CD8-positive, alpha-beta memory T cell (primary cell): ENCODE measurements around the gene DUOX2. TPM values are rescaled to one million over a fixed set of nuclear protein-coding genes. Genes with fewer than 3 reads are reported as not detected.
A peak's percentile ranks its signal among the peaks of the same experiment; 100 is the strongest.

Experiments used
- CTCF ChIA-PET: fragments of 350-600 bp; sonication (Branson Sonifier 250); formaldehyde crosslinking; loops from one replicate; lab custom pipeline; 2021; ENCODE audit warnings: antibody characterized with exemption; lab: Charles Lee
- POLR2A ChIA-PET: fragments of 350-600 bp; sonication (Branson Sonifier 250); formaldehyde crosslinking; loops from one replicate; lab custom pipeline; 2021; ENCODE audit warnings: antibody characterized with exemption; lab: Charles Lee
- DNase-seq, 5 donors: peaks; one replicate each; pipeline versions ENCODE4 v3.0.0 to v3.0.0-alpha.2; 2020 to 2022; ENCODE audit warnings: mixed read lengths in 1 of 5
- H3K27ac ChIP-seq: one replicate; pipeline ENCODE4 v1.7.0; 2013; ENCODE audit warnings: low read depth, mild to moderate bottlenecking, low read length, moderate library complexity
- H3K27me3 ChIP-seq: 2 replicates; pipeline ENCODE4 v1.7.0; 2013; ENCODE audit warnings: low read length, mild to moderate bottlenecking; ENCODE audit not compliant: insufficient read depth, poor library complexity, severe bottlenecking
- H3K36me3 ChIP-seq: 2 replicates; pipeline ENCODE4 v1.7.0; 2013; ENCODE audit warnings: mild to moderate bottlenecking, low read length, moderate library complexity; ENCODE audit not compliant: insufficient read depth
- H3K4me1 ChIP-seq: 2 replicates; pipeline ENCODE4 v1.7.0; 2013; ENCODE audit warnings: mild to moderate bottlenecking, low read length, moderate library complexity; ENCODE audit not compliant: insufficient read depth
- H3K4me3 ChIP-seq: 2 replicates; pipeline ENCODE4 v1.7.0; 2013; ENCODE audit warnings: mild to moderate bottlenecking, low read length
- H3K9me3 ChIP-seq: 2 replicates; pipeline ENCODE4 v1.7.0; 2013; ENCODE audit warnings: mild to moderate bottlenecking, low read length
- H3K27ac Mint-ChIP-seq, 8 donors: one replicate each; pipeline ENCODE4 v1.8.0; 2020 to 2021; ENCODE audit warnings: mixed read lengths in 8 of 8, mild to moderate bottlenecking in 6 of 8, inconsistent platforms in 3 of 8, moderate library complexity in 3 of 8
- H3K27me3 Mint-ChIP-seq, 2 donors: one replicate each; pipeline ENCODE4 v1.8.0; 2020 to 2021; ENCODE audit warnings: mixed read lengths in 2 of 2, mild to moderate bottlenecking in 1 of 2, moderate library complexity in 1 of 2
- H3K36me3 Mint-ChIP-seq, 3 donors: one replicate each; pipeline ENCODE4 v1.8.0; 2020 to 2021; ENCODE audit warnings: mixed read lengths in 3 of 3, inconsistent platforms in 1 of 3, mild to moderate bottlenecking in 1 of 3
- H3K4me1 Mint-ChIP-seq, 3 donors: one replicate each; pipeline ENCODE4 v1.8.0; 2020 to 2021; ENCODE audit warnings: mixed read lengths in 3 of 3, inconsistent platforms in 1 of 3, mild to moderate bottlenecking in 1 of 3
- H3K4me3 Mint-ChIP-seq, 7 donors: one replicate each; pipeline ENCODE4 v1.8.0; 2020 to 2021; ENCODE audit warnings: mixed read lengths in 7 of 7, mild to moderate bottlenecking in 6 of 7, moderate library complexity in 4 of 7, inconsistent platforms in 2 of 7
- H3K9me3 Mint-ChIP-seq, 5 donors: one replicate each; pipeline ENCODE4 v1.8.0; 2020 to 2022; ENCODE audit warnings: mixed read lengths in 5 of 5, mild to moderate bottlenecking in 3 of 5, moderate library complexity in 2 of 5, inconsistent platforms in 1 of 5
- polyA plus RNA-seq: library from polyadenylated mRNA; unstranded; fragments of 300-500 nt; fragmentation: Illumina TruSeq; gene quantifications from one replicate; pipeline ENCODE4 v1.2.3, GENCODE V29; 2021
- total RNA-seq, 2 experiments: library from RNA; stranded (reverse); gene quantifications; one replicate each; pipeline ENCODE4 v1.2.3, GENCODE V29; 2021

The DUOX2 gene
- total and polyA plus RNA-seq, 3 experiments from 2014 or later, result not detected

GRCh38 chr15:45116482-45117307 is 2.7 kb upstream of the DUOX2 start:
- Histone ChIP-seq H3K9me3 (no peaks in the 10 kb centered on the region), H3K36me3 (no peaks in the 10 kb centered on the region), H3K27ac (no peak overlapping the region), H3K27me3 (peaks cover 60% of the 10 kb centered on the region), H3K4me1 (peaks cover 41% of the 10 kb centered on the region), H3K4me3 (no peak overlapping the region)
- peak overlapping the region in 1 of 8 donors; percentile 57 for H3K27ac Mint-ChIP-seq
- DNase-seq, result peak in 1 of 5 donors; percentile 45
- H3K36me3 Mint-ChIP-seq, result peaks cover 0 to 2% (median 0%) of the 10 kb centered on the region in 3 donors
- H3K9me3 Mint-ChIP-seq, result no peaks in the 10 kb centered on the region
- H3K4me1 Mint-ChIP-seq, result peaks cover 31 to 59% (median 46%) of the 10 kb centered on the region in 3 donors
- ChIA-PET CTCF (interaction anchor here (0.8 to 1.2 kb wide), 2 partner anchors 8 to 263 kb away, joined by 3 read pairs; no protein-coding TSS in a partner anchor), POLR2A (no interaction called here)
- H3K27me3 Mint-ChIP-seq, result peaks cover 47 to 86% of the 10 kb centered on the region in 2 donors
- H3K4me3 Mint-ChIP-seq, result peak overlapping the region; percentile 27 to 86 (median 48)

- DNase-seq, result no peak
- ChIA-PET CTCF (interaction anchor here (0.8 to 1.2 kb wide), 2 partner anchors 9 to 262 kb away, joined by 3 read pairs; no protein-coding TSS in a partner anchor), POLR2A (no interaction called here)
- Histone ChIP-seq H3K36me3 (no peaks in the 10 kb centered on the region), H3K4me3 (no peak overlapping the region), H3K27ac (no peak overlapping the region), H3K4me1 (peaks cover 41% of the 10 kb centered on the region), H3K9me3 (no peaks in the 10 kb centered on the region), H3K27me3 (peaks cover 60% of the 10 kb centered on the region)
- H3K27ac Mint-ChIP-seq, result peak overlapping the region in 2 of 8 donors; percentile 10 to 38
- peaks cover 31 to 59% (median 46%) of the 10 kb centered on the region in 3 donors for H3K4me1 Mint-ChIP-seq
- H3K4me3 Mint-ChIP-seq, result peak overlapping the region in 5 of 7 donors; percentile 27 to 60 (median 57)
- H3K36me3 Mint-ChIP-seq, result peaks cover 0 to 2% (median 0%) of the 10 kb centered on the region in 3 donors
- peaks cover 45 to 83% of the 10 kb centered on the region in 2 donors for H3K27me3 Mint-ChIP-seq
- no peaks in the 10 kb centered on the region for H3K9me3 Mint-ChIP-seq
These were observed 2.1 kb upstream of the DUOX2 start for GRCh38 chr15:45116006-45116481.

DNA sequence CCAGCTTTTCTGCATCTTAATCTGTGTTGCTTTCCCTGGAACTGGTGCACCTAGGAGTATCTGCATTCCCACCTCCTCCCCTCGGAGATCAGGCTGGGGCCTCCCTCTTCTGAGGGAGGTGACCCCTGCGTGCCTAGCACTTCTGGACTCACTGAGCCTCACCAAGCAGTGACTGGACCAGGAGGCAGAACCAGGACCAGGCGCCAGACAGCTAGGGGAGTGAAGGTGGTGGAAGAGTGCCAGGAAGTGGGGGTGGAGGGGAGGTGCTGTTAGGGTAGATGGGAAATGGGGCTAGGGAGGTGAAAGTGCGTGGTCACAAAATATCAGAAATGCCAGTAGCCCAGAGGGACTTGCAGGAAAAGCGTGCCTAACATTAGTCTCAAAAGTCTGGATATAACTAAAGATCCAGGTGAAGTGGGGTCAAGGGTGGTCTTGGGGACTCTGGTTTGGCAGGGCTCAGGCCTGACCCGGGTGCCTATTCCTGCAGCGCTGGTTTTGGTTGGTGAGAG is 1.4 kb upstream of the DUOX2 start:
- H3K9me3 Mint-ChIP-seq, result no peaks in the 10 kb centered on the region
- CTCF ChIA-PET, result interaction anchor here (1.5 kb wide), 1 partner anchor 8 kb away, joined by 4 read pairs; no protein-coding TSS in a partner anchor
- Histone ChIP-seq H3K4me3 (no peak overlapping the region), H3K27me3 (peaks cover 60% of the 10 kb centered on the region), H3K27ac (no peak overlapping the region), H3K36me3 (no peaks in the 10 kb centered on the region), H3K9me3 (no peaks in the 10 kb centered on the region), H3K4me1 (peaks cover 41% of the 10 kb centered on the region)
- peaks cover 0 to 2% (median 0%) of the 10 kb centered on the region in 3 donors for H3K36me3 Mint-ChIP-seq
- H3K4me3 Mint-ChIP-seq, result peak overlapping the region in 2 of 7 donors; percentile 15 to 65
- H3K4me1 Mint-ChIP-seq, result peaks cover 31 to 62% (median 46%) of the 10 kb centered on the region in 3 donors
- peaks cover 48 to 81% of the 10 kb centered on the region in 2 donors for H3K27me3 Mint-ChIP-seq
- DNase-seq, result no peak
- H3K27ac Mint-ChIP-seq, result peak overlapping the region in 1 of 8 donors; percentile 10
- POLR2A ChIA-PET, result no interaction called here

DNA sequence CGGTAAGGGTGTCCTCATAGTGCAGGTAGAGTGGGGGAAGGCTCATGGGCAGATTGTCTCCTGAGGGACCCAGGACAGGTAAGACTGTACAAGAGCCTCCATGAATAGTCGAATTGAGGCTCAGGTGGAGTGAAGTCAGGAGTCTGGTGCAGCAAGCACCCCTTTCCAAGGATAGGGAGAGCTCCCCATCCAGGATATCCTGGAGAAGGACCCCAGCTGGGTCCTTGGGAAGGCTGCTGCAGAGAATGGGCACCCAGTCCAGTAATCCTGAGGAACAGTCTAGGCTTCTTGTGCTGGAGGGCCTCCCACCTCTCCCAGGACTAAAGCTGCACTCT is 746 bp upstream of the DUOX2 start:
- Mint-ChIP-seq H3K27me3 (peaks cover 53 to 83% of the 10 kb centered on the region in 2 donors), H3K4me1 (peaks cover 31 to 63% (median 46%) of the 10 kb centered on the region in 3 donors), H3K4me3 (peak overlapping the region in 2 of 7 donors; percentile 37 to 59), H3K9me3 (no peaks in the 10 kb centered on the region), H3K27ac (no peak overlapping the region), H3K36me3 (peaks cover 0 to 2% (median 0%) of the 10 kb centered on the region in 3 donors)
- H3K9me3 ChIP-seq, result no peaks in the 10 kb centered on the region
- H3K36me3 ChIP-seq, result no peaks in the 10 kb centered on the region
- H3K27me3 ChIP-seq, result peaks cover 60% of the 10 kb centered on the region
- ChIA-PET POLR2A (no interaction called here), CTCF (interaction anchor here (1.5 kb wide), 1 partner anchor 9 kb away, joined by 4 read pairs; no protein-coding TSS in a partner anchor)
- H3K4me1 ChIP-seq, result peaks cover 41% of the 10 kb centered on the region
- no peak overlapping the region for H3K27ac ChIP-seq
- DNase-seq, result no peak
- H3K4me3 ChIP-seq, result no peak overlapping the region

DNA sequence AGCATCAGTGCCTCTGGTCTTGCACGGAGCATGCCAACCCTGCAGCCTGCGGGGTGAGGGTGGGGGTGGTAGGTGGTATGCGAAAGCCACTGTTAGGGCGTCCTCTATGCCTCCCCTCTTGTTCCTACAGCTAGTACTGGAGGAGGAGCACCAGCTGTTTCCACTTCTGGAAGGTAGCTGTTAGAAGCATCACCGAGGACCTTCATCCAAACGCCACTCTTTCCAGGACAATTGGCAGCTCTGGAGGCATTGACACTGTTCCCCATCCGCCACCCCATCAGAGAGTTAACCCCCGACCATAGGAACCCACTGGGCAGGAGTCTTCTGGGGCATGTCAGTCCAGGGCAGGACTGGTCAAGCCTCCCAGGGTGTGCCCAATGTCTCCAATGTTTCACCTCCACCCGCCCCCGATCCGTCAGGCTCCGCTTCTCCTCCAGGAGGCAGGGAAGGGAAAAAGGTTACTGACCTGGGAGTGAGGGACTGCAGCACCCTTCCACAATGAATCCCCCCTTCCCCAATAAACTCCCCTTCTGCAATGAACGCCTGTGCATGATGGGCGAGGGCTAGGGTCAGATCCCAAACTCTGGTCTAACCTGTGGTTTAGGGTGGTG is 487 bp downstream of the DUOX2 start:
- H3K9me3 ChIP-seq, result no peaks in the 10 kb centered on the region
- H3K4me1 ChIP-seq, result peaks cover 41% of the 10 kb centered on the region
- Mint-ChIP-seq H3K4me3 (peak overlapping the region in 4 of 7 donors; percentile 37 to 65 (median 53)), H3K36me3 (peaks cover 0 to 2% (median 0%) of the 10 kb centered on the region in 3 donors), H3K27ac (peak overlapping the region in 1 of 8 donors; percentile 31), H3K27me3 (peaks cover 57 to 86% of the 10 kb centered on the region in 2 donors), H3K4me1 (peaks cover 31 to 63% (median 46%) of the 10 kb centered on the region in 3 donors), H3K9me3 (no peaks in the 10 kb centered on the region)
- CTCF ChIA-PET, result no interaction called here
- H3K36me3 ChIP-seq, result no peaks in the 10 kb centered on the region
- H3K27me3 ChIP-seq, result peaks cover 63% of the 10 kb centered on the region
- POLR2A ChIA-PET, result no interaction called here
- no peak for DNase-seq
- no peak overlapping the region for H3K27ac ChIP-seq
- H3K4me3 ChIP-seq, result peak overlapping the region; percentile 6

DNA sequence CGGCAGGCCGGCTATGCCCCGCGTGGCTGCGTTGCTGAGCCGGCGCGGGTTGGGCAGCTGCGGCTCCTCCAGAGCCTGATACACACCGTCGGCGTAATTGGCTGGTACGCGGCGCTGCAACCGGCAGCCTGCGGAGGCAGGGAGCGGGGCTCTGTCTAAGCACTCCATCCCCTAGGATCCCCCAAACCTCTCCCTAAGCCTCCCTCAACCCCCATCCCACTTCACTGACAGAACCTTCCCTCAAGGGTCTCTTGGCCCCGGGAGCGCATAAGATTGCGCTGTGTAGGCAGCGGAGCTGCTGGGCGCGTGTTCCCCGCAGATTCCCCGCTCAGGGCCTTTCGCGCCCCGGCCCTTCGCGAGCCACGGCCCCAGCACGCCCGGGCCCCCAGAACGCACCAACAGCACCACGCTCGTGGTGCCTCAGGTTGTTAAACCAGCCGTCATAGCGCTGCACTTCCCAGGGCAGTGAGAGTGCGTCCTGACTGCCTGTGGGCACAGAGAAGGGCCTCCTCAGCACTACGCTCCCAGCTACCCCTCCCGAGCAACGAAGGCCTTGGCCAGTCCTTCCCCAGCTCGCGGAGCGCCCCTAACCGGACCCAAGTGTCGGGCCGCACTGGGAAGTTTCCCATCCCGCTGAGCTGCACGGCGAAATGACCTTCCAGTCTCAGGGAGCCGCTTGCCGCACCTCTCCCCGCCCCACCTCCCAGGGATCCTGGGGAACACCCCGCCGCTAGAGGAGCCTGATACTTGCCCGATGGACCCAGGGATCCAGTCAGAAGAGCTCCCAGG is 1.2 kb downstream of the DUOX2 start:
- Histone ChIP-seq H3K36me3 (no peaks in the 10 kb centered on the region), H3K27me3 (peaks cover 62% of the 10 kb centered on the region), H3K4me1 (peaks cover 39% of the 10 kb centered on the region), H3K27ac (no peak overlapping the region), H3K9me3 (no peaks in the 10 kb centered on the region), H3K4me3 (peak overlapping the region; percentile 6)
- Mint-ChIP-seq H3K4me3 (peak overlapping the region in 6 of 7 donors; percentile 10 to 48 (median 38)), H3K27me3 (peaks cover 52 to 84% of the 10 kb centered on the region in 2 donors), H3K36me3 (peaks cover 0 to 2% (median 0%) of the 10 kb centered on the region in 3 donors), H3K27ac (no peak overlapping the region), H3K4me1 (peaks cover 27 to 58% (median 40%) of the 10 kb centered on the region in 3 donors), H3K9me3 (no peaks in the 10 kb centered on the region)
- CTCF ChIA-PET, result interaction anchor here (0.9 kb wide), 1 partner anchor 15 kb away, joined by 4 read pairs; no protein-coding TSS in a partner anchor
- peak in 1 of 5 donors; percentile 31 for DNase-seq
- POLR2A ChIA-PET, result no interaction called here

GRCh38 chr15:45112143-45112590 is 1.8 kb downstream of the DUOX2 start:
- POLR2A ChIA-PET, result no interaction called here
- H3K4me1 Mint-ChIP-seq, result peaks cover 20 to 52% (median 34%) of the 10 kb centered on the region in 3 donors
- CTCF ChIA-PET, result interaction anchor here (0.9 kb wide), 1 partner anchor 14 kb away, joined by 4 read pairs; no protein-coding TSS in a partner anchor
- H3K36me3 Mint-ChIP-seq, result peaks cover 0 to 2% (median 0%) of the 10 kb centered on the region in 3 donors
- Histone ChIP-seq H3K4me1 (peaks cover 33% of the 10 kb centered on the region), H3K27me3 (peaks cover 55% of the 10 kb centered on the region), H3K9me3 (no peaks in the 10 kb centered on the region), H3K36me3 (no peaks in the 10 kb centered on the region), H3K4me3 (no peak overlapping the region), H3K27ac (no peak overlapping the region)
- no peak overlapping the region for H3K27ac Mint-ChIP-seq
- peak overlapping the region in 6 of 7 donors; percentile 10 to 48 (median 38) for H3K4me3 Mint-ChIP-seq
- DNase-seq, result no peak
- peaks cover 51 to 80% of the 10 kb centered on the region in 2 donors for H3K27me3 Mint-ChIP-seq
- H3K9me3 Mint-ChIP-seq, result no peaks in the 10 kb centered on the region
